ENCODE measurements around the gene KCNE4.

DNA sequence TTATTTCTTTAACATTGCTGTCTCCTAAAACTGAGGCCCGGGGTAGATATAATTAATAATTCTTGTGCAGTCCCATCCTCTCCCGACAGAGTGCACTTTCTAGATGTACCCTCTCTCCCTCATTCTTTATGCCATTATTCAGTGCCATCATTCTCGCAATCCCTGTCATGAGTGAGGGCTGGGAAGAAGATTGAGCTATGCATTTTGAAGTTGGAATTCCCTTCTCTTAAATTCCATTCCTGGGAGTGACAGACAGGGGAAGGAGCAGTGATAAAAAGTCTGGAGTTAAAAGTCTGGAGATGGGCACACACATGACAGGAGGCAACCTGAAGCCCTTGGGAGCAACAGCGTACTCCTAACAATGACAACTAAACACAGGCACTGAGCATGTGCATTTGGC is 2.6 kb upstream of the KCNE4 start:
- TF ChIP-seq, protein P1, sequence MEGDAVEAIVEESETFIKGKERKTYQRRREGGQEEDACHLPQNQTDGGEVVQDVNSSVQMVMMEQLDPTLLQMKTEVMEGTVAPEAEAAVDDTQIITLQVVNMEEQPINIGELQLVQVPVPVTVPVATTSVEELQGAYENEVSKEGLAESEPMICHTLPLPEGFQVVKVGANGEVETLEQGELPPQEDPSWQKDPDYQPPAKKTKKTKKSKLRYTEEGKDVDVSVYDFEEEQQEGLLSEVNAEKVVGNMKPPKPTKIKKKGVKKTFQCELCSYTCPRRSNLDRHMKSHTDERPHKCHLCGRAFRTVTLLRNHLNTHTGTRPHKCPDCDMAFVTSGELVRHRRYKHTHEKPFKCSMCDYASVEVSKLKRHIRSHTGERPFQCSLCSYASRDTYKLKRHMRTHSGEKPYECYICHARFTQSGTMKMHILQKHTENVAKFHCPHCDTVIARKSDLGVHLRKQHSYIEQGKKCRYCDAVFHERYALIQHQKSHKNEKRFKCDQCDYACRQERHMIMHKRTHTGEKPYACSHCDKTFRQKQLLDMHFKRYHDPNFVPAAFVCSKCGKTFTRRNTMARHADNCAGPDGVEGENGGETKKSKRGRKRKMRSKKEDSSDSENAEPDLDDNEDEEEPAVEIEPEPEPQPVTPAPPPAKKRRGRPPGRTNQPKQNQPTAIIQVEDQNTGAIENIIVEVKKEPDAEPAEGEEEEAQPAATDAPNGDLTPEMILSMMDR (IDR thresholded peaks at IDR 0.05) = no peak
- TF ChIP-seq GABPA (IDR thresholded peaks at IDR 0.05; ENCODE audit: low read depth) = no peak
- TF ChIP-seq, protein P2, sequence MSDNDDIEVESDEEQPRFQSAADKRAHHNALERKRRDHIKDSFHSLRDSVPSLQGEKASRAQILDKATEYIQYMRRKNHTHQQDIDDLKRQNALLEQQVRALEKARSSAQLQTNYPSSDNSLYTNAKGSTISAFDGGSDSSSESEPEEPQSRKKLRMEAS (IDR thresholded peaks at IDR 0.05; ENCODE audit: low read depth) = no peak

Measured in SK-N-SH (cell line).